ENCODE measurements around the gene POLR2J. TPM values are rescaled to one million over a fixed set of nuclear protein-coding genes. Genes with fewer than 3 reads are reported as not detected.
"Not testable (repeated sequence)": the region's sequence is repeated elsewhere in the genome, so short reads cannot be mapped to it uniquely, and the experiment has no call there.

Gene POLR2J
- 10 to 100 TPM; 56.9 to 79.6 TPM for total RNA-seq

GRCh38 chr7:102478314-102479208 lies at the start of gene POLR2J:
TSS of gene POLR2J (minus strand) at chr7:102478922. CDS start at chr7:102478860, 62 bp downstream.
- ATAC-seq, result peak; percentile 81 to 93
- DNase-seq (ENCODE audit: low spot score in 2 of 2), result peak; percentile 76 to 85
- H3K27ac Mint-ChIP-seq, result peak within 1 kb of the TSS in 1 of 2 donors; percentile 82
- not testable (repeated sequence) for H3K36me3 Mint-ChIP-seq, H3K9me3 Mint-ChIP-seq

DNA sequence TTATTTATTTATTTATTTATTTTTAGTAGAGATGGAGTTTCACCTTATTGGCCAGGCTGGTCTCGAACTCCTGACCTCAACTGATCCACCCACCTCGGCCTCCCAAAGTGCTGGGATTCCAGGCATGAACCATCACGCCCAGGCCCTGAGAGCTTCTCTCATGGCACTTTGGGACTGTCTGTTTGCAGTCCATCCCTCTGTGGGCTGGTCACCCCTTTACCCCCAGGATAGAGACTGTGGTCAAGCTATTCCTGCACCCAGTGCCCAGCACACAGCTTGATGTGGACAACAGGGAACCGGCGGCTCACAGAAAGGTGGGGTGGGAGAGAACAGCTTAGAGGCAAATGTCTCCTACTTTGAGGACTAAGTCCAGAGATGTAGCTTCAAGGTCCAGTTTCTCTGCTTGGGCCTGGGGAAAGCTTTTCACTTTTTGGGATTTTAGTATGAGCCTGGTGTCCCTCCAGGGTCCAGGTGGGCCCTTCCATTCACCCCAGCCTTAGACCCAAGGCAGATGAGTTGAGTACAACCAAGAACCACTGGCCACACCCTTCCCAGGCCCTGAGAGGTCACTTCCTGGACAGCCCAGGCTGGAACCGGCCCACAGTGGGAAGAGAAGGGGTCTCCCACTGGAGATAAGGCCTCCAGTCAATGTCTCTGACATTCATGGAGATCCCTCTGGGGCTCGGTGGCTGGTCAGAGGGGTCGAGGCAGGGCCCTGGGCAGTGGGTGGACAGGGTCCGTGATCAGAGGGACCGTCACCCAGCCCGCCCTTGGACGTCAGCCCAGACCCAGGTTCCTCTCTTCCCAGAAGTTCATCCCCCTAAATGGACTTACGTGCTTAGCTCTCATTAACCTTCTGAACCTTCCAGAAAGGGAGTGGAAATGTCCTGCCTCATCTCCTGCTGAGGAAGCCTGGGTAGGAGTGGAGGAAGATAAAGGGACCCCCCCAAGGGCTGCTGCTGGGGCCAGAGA lies 49.4 kb upstream of the POLR2J start:
- ATAC-seq; H3K9me3 Mint-ChIP-seq; DNase-seq (ENCODE audit: low spot score in 2 of 2); H3K36me3 Mint-ChIP-seq; H3K27ac Mint-ChIP-seq: not testable (repeated sequence)

GRCh38 chr7:102527182-102527581 lies 48.5 kb upstream of the POLR2J start:
- H3K9me3 Mint-ChIP-seq; ATAC-seq; DNase-seq (ENCODE audit: low spot score in 2 of 2); H3K36me3 Mint-ChIP-seq; H3K27ac Mint-ChIP-seq: not testable (repeated sequence)

GRCh38 chr7:102524803-102525202 lies 46.1 kb upstream of the POLR2J start:
- peak in 1 of 2 donors; percentile 4 for ATAC-seq
- not testable (repeated sequence) for H3K9me3 Mint-ChIP-seq; H3K36me3 Mint-ChIP-seq; H3K27ac Mint-ChIP-seq; DNase-seq (ENCODE audit: low spot score in 2 of 2)

DNA sequence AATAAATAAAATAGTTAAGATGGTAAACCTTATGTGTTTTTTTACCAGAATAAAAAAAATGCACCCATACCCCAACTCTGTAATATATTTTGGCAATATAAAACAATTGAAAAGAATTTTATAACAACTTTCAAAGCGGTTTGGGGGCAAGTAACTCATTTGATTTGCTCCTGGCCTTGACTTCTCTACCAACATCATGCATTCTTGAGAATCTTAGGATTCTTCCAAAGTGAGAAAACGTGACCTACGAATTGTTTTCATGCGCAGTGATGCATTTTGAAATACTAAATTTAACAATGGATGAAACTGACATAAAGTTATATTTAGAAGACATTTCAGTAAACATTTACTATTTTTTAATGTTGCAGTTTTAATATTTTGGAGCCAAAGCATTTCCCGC lies 42.1 kb upstream of the POLR2J start:
- not testable (repeated sequence) for DNase-seq (ENCODE audit: low spot score in 2 of 2); H3K36me3 Mint-ChIP-seq; ATAC-seq; H3K9me3 Mint-ChIP-seq; H3K27ac Mint-ChIP-seq

GRCh38 chr7:102517550-102518147 lies 38.9 kb upstream of the POLR2J start, which contains the start of gene RASA4B:
TSS of gene RASA4B (minus strand) at chr7:102517777. CDS start at chr7:102517710, 67 bp downstream.
- DNase-seq (ENCODE audit: low spot score in 2 of 2); H3K27ac Mint-ChIP-seq; H3K9me3 Mint-ChIP-seq; H3K36me3 Mint-ChIP-seq: not testable (repeated sequence)
- peak; percentile 88 to 97 for ATAC-seq

- DNase-seq (ENCODE audit: low spot score in 2 of 2); H3K9me3 Mint-ChIP-seq; H3K36me3 Mint-ChIP-seq; H3K27ac Mint-ChIP-seq: not testable (repeated sequence)
- ATAC-seq, result peak in 1 of 2 donors; percentile 42
These were observed 38.2 kb upstream of the POLR2J start for GRCh38 chr7:102516951-102517350.

GRCh38 chr7:102515889-102516288 lies 37.2 kb upstream of the POLR2J start:
- not testable (repeated sequence) for H3K36me3 Mint-ChIP-seq; H3K9me3 Mint-ChIP-seq; DNase-seq (ENCODE audit: low spot score in 2 of 2); ATAC-seq; H3K27ac Mint-ChIP-seq

DNA sequence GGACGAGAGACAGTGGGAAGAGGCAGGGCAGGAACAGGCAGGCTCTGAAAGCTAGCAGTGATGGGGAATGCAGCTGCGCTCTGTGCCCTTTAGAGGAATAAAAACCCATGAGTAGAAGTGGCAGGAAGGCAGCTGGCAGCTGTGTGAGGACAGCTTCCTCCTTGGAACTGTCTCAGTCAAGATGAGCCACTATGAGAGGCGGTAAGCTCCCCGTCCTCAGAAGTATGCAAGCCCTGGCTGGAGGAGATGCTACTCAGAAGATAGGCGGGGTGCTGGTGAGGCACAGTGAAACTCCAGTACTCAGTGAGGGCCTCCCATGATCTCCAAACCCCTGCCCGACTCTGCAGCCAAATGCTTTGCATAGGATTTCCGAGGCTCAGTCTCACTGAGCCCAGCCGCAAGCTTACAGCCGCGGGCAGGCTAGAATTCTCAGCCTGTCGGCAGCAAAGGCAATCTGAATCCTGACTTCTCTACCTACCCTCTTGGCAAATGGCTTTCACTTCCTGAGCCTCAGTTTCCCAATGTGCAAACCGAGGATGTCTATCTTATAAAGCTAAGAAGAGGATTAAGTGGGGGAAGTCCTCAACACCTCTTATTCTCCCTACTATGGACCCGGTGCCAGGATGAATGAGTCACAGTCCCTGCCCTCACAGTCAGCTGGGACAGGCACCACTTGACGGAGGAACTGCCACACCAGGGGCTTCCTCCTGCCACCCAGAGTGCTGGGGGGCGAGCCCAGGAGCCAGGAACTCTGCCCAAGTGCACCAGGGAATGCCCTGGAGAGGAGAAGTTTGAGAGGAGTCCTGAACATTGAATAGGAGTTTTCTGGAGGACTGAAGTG lies 36.4 kb upstream of the POLR2J start:
- H3K36me3 Mint-ChIP-seq; H3K27ac Mint-ChIP-seq; DNase-seq (ENCODE audit: low spot score in 2 of 2); H3K9me3 Mint-ChIP-seq: not testable (repeated sequence)
- ATAC-seq, result peak in 1 of 2 donors; percentile 33

DNA sequence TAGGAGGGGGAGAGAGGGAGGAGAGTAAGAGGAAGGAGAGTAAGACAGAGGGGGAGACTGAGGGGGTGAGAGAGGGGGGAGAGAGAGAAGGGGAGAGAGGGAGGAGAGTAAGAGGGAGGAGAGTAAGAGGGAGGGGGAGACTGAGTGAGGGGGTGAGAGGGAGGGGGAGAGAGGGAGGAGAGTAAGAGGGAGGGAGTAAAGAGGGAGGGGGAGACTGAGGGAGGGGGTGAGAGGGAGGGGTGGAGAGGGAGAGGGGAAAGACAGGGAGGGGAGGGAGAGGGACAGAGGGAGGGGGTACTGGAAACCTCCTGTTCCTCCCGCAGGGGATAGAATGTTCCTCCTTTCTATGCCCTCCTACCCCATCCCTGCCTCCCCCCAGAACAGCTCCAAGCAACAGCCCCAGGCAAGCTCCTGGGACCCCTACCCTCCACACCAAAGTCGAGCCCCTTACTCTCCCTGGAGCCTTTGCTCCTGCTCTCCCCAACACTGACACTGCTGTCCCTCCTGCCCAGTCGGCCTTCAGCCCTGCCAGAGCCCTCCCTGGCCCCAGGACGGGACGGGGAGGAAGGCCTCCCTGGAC lies 34.0 kb upstream of the POLR2J start:
- DNase-seq (ENCODE audit: low spot score in 2 of 2), result peak in 1 of 2 donors; percentile 56
- not testable (repeated sequence) for H3K36me3 Mint-ChIP-seq

DNA sequence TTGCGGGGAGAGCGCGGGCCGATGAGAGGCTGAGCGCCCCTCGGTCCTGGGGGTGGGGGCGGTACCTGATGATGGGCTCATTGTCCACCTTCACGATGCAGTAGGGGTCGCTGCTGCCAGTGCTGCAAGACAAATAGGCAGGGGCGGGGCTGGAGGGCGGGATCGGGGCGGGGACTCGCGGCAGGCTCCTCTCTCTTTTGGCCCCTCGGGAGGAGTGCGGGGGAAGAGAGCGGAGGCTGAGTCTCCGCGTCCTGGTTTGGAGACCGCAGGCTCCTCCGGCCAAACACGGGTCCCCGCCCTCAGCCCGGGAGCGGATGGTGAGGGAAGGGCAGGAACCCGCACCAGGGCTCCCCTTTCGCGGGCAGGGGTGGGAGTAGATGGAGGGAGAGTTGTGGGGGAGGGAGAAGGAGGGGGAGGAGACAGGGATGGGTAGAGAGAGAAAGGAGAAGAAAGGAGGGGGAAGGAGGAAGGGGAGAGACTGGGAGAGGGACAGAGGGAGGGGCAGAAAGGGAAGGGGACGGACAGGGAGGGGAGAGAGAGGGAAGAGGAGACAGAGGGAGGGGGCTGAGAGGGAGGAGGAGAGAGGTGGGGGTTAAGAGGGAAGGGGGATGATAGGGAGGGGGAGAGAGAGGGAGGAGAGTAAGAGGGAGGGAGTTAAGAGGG lies 33.3 kb upstream of the POLR2J start:
- not testable (repeated sequence) for H3K9me3 Mint-ChIP-seq; H3K36me3 Mint-ChIP-seq; DNase-seq (ENCODE audit: low spot score in 2 of 2); H3K27ac Mint-ChIP-seq
- ATAC-seq, result peak; percentile 56 to 79

More for the DNA sequence above, 34.0 kb upstream of the POLR2J start:
- ATAC-seq, H3K27ac Mint-ChIP-seq, H3K9me3 Mint-ChIP-seq: not testable (repeated sequence)

GRCh38 chr7:102510575-102510974 lies 31.9 kb upstream of the POLR2J start:
- peak in 1 of 2 donors; percentile 55 for DNase-seq (ENCODE audit: low spot score in 2 of 2)
- not testable (repeated sequence) for H3K9me3 Mint-ChIP-seq, H3K27ac Mint-ChIP-seq, ATAC-seq, H3K36me3 Mint-ChIP-seq

DNA sequence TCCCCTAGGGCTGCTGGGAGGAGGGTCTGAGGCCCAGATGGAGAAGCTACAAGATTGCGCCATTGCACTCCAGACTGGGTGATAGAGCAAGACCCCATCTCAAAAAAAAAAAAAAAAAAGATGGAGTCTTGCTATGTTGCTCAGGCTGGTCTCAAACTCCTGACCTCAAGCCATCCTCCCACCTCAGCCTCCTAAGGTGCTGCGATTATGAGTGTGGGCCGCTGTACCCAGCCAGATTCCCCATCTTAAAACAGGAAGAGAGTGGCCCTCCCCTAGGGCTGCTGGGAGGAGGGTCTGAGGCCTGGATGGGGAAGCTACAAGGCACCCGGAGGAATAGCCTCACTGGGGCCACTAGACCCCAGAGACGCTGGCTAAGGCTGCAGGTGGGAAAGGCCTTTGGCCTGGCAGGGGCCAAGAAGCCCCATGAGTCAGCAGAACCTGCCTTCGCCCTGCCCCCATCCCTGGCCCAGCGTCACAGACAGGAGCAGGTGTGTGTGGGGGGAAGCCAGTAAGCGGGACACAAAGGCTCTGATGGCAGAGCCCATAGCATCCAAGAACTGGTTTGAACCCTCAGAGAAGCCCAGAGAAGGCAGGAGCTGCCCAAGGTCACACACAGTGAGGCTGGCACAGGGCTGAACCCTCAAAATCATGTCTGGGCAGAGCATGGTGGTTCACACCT lies 28.8 kb upstream of the POLR2J start:
- peak in 1 of 2 donors; percentile 49 for DNase-seq (ENCODE audit: low spot score in 2 of 2)
- not testable (repeated sequence) for ATAC-seq, H3K36me3 Mint-ChIP-seq, H3K27ac Mint-ChIP-seq, H3K9me3 Mint-ChIP-seq

DNA sequence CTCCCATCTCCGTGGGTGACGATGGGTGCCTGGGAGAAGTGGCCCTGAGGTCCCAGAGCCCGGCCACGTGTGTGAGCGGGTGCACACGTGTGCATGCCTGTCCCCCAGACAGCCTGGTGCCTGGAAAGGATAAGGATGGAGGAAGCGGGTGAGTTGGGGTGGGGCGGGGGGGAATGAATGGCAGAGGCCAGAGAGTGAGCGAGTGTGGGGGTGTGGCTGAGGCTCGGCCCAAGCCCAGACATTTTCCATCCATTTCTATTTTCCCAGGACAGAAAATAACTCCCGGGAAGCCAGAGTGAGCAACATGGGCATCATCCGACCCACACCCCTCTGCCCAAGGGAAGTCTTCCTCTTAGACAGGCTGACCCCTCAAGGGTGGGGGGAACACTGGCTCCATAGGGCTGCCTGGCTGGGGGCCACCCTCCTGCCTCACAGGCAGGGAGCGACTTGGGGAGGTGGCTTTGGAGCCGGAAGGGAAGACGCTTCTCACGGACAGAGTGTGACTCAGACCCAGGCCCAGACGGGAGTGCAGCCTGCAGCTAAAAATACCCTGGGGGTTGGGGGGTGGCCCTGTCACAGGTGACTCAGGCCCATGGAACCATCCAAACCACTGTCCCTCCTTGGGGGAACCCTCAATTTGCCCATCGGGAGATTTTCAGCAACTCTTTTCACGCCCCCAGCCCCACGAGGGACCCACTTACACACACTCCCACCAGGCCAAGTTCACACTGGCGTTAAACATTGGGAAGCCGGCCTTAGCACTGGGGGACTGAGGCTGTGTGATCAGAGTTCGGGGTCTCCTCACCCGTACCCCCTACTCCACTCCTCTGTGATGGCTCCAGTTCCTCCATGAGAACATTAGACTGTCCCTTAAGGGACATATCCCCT lies 26.8 kb upstream of the POLR2J start:
- peak in 1 of 2 donors; percentile 50 for ATAC-seq
- H3K27ac Mint-ChIP-seq; H3K9me3 Mint-ChIP-seq; H3K36me3 Mint-ChIP-seq; DNase-seq (ENCODE audit: low spot score in 2 of 2): not testable (repeated sequence)
